D721Med (cell line): ENCODE measurements around the gene KRT7.

ENCODE experiments used
- DNase-seq: peaks from one replicate; pipeline ENCODE4 v3.0.0; 2011; ENCODE audit warnings: low spot score; ENCODE audit not compliant: insufficient read length
- FAIRE-seq: peaks from 2 replicates; lab custom pipeline; 2011; peaks lifted over from hg19 to GRCh38; lab: Jason Lieb, UNC
- TF ChIP-seq, protein P1 (sequence below): IDR thresholded peaks from 2 replicates; pipeline ENCODE4 v1.5.1; 2012; ENCODE audit warnings: mild to moderate bottlenecking, control low read depth; ENCODE audit not compliant: insufficient read depth; ENCODE audit errors: missing control alignments

Gene KRT7

DNA sequence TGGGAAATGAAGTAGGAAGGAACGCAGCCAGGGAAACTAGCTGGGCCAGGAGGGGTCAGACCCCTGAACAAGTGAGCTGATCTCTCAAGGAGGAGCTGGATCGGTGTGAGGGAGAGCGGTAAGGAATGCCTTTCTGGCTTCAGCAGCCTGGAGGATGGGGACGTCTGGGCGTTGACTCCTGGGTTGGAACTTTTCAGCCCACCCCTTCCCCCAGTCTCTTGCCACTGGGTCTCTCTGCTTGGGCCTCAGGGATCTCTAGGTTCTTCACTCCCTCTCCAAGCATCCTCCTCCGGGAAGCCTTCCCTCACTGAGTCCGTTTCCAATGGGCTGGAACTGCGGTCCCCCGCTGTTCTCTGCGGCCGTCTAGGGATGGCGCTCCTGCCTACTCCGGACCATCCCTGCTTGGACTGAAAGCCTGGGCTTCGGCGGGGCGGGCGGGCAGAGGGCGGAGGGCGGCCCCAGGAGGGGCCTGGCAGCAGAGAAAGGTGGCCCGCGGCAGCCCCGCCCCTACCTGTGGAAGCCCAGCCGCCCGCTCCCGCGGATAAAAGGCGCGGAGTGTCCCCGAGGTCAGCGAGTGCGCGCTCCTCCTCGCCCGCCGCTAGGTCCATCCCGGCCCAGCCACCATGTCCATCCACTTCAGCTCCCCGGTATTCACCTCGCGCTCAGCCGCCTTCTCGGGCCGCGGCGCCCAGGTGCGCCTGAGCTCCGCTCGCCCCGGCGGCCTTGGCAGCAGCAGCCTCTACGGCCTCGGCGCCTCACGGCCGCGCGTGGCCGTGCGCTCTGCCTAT, at the start of gene KRT7:
KRT7 (plus strand) TSS at position 570 of the 788 bp plus-strand sequence; CDS start at position 624, 54 bp downstream.
- FAIRE-seq: no peak
- no peak for DNase-seq
- TF ChIP-seq, protein P1, sequence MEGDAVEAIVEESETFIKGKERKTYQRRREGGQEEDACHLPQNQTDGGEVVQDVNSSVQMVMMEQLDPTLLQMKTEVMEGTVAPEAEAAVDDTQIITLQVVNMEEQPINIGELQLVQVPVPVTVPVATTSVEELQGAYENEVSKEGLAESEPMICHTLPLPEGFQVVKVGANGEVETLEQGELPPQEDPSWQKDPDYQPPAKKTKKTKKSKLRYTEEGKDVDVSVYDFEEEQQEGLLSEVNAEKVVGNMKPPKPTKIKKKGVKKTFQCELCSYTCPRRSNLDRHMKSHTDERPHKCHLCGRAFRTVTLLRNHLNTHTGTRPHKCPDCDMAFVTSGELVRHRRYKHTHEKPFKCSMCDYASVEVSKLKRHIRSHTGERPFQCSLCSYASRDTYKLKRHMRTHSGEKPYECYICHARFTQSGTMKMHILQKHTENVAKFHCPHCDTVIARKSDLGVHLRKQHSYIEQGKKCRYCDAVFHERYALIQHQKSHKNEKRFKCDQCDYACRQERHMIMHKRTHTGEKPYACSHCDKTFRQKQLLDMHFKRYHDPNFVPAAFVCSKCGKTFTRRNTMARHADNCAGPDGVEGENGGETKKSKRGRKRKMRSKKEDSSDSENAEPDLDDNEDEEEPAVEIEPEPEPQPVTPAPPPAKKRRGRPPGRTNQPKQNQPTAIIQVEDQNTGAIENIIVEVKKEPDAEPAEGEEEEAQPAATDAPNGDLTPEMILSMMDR: no peak

DNA sequence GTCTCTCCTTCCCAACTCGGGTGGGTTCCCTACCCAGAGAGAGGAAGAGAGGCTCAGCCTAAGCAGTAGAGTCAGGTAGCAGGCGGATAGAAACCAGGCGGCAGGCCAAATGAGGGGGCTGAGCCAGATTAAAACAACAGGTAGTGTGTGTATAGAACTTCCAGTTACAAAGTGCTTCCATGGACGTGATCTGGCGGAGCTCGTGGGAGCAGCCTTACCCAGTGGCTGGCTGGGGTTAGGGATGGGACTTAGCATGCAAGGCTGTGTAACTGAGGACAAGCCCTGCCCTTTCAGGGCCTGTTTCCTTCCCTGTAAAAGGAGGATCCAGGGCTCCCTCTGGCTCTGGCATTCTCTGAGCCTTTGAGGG, 49.5 kb upstream of the KRT7 start:
- FAIRE-seq: no peak
- TF ChIP-seq, protein P1: no peak

DNA sequence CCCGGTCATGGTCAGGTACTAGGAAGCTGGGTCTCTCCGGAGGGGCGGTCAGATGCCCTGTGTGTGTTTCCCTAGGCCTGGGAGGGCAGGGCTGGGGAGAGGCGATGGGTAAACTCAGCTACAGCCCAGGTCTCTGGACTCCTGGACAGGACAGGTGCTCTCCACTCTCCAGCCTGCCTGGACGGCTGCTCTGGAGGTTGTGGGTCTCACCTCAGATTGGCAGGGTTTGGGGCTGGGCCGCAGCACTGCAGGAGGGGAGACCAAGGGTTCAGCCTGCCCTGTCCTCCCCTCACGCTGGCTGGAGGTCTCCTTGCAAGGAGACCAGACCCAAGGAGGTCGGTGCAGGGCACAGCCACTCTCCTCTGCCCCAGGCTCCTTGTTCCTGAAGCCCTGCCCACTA, 49.1 kb upstream of the KRT7 start:
- DNase-seq (no peak), FAIRE-seq (no peak)
- TF ChIP-seq, protein P1: no peak

More for the DNA sequence above, 49.5 kb upstream of the KRT7 start:
- no peak for DNase-seq

DNA sequence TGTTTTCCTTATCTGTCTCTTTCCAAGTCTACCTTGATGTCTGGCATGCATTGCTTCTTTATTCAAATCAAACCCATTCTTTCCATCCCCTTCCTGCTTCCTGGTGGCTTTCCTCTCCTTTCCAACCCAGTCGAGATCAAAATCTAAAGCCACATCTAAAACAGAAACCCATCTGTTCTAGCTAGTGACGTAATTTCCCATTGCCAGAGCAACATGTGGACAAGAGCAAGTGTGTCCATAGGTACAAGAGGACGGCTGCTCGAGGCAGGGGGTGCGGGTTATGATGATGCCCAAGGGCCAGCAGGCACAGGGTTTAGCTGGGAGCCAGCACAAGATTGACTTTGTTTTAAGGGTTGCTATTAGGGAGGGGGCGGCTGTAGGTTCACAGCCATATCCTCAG, 48.2 kb upstream of the KRT7 start:
- no peak for FAIRE-seq
- DNase-seq: no peak
- TF ChIP-seq, protein P1: no peak

DNA sequence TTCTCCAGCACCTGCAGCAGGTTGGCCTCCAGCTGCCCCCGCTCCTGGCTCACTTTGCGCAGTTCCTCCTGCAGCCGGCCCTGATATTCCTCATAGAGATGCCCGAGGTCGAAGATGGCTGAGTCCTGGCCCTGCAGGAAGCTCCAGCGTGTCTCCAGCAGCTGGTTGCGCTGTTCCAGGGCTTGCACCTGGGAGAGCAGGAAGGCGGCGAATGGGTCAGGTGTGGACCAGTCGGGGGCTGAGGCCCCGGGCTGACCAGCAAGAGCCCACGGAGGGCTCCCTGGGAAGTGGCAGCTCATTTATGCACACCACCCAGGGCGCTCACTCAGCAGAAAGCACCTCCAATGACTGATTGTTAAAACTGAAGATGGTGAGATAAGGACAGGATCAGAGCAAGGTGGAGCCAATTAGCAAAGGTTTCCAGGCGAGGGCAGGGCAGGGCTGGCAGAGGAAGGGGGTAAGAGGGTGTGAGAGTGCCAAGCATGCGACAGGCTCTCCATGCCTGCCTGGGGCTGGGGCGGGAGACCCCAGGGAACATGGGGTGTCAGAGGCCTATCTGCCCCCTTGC, 47.6 kb upstream of the KRT7 start:
- no peak for DNase-seq
- no peak for FAIRE-seq
- TF ChIP-seq, protein P1: no peak

DNA sequence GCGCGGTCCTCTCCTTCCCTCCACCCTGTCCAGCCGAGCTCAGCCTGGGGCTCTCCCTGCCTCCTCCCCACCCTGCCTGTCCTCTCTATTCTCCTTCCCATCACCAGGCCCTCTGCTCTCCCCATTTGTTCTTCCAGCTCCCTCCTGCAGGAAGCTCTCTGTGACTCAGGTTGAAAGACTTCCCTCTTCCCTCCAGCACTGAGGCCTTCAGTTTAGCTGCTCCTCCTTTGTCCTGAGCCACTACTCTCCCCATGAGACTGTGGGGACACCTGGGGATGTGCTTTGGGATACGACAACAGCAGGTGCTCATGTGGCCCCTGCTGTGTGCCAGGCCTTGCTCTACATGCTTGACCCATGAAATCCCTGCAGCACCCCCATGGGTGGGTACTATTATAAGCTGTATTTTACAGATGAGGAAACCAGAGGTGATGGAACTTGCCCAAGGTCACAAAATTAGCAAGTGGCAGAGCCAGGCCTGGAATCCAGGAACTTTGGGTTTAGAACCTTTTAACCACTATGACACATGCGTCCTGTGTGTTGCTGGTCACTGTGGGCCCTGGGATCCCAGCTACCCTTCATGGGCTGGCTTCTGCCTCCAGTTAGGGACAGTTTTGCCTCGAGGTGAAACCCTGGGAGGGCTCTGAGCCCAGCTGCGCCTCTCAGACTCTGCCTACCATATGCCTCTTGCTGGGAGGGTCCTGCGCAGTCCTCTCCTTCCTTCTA, 46.8 kb upstream of the KRT7 start:
- no peak for FAIRE-seq
- DNase-seq: no peak
- TF ChIP-seq, protein P1: no peak
